GM20431 (cell line): ENCODE measurements around the gene DPM2.

ENCODE experiments used
- in situ Hi-C: fragments of 300-500 bp; cut with MseI, MboI; formaldehyde crosslinking; loops from one replicate; pipeline ENCODE4 v1.15.0; 2020; ENCODE audit warnings: low sequenced_read_pairs; ENCODE audit not compliant: unreplicated experiment

The DPM2 gene

DNA sequence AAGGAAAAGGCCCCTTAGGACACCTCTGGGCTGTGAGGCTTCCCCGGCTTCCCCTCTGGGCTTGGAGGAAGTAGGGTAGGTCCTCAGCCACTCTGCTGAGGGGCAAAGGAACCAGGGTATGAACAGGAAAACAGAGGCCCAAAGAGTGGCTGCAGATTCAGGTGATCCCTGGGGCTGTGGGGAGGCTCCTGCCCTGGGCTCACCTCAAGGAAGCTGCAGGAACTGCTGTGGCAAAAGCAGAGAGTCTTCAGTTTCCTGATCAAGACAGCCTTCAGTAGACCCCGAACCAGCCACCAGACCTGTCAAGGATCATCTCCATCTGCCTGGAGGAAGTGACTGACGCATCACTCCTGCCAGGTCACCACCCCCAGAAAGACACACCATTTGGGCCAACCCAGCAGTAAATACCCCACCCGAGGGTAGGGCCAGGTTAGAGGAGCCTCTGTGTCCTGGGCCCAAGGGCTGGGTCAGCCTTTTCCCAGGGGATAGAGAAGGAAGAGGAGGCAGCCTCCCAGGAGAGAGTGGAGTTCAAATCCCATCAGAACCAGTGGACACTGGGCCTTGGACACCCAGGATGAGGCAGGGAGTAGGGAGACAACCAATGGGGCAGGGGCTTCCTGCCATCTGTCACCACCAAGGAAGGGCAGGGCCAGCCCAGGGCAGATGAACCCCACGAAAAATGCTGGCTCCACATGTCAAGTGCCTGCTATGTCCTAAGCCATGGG, 32.5 kb downstream of the DPM2 start:
- in situ Hi-C loops: no loop called here

DNA sequence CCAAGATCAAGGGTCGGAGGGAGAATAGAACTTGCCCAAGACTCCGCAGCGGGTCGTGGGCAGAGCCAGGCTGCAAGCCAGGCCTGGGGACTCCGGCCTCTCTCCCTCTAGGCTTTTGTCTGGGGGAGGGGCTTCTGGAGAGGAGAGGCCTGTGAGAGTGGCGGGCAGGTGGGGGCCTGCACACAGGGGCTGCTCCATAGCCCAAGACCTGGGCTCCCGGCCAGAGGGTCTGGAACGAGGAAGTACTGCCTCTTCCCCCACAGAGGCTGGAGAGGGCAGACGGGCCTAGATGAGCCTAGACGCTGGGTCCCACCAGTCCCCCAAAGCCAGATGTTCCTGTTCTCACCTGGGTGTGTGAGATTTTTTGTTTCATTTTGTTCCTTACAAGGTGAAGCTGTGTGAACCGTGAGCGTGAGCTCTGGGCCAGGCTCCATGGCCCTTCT, 33.1 kb downstream of the DPM2 start:
- in situ Hi-C loops: no loop called here

DNA sequence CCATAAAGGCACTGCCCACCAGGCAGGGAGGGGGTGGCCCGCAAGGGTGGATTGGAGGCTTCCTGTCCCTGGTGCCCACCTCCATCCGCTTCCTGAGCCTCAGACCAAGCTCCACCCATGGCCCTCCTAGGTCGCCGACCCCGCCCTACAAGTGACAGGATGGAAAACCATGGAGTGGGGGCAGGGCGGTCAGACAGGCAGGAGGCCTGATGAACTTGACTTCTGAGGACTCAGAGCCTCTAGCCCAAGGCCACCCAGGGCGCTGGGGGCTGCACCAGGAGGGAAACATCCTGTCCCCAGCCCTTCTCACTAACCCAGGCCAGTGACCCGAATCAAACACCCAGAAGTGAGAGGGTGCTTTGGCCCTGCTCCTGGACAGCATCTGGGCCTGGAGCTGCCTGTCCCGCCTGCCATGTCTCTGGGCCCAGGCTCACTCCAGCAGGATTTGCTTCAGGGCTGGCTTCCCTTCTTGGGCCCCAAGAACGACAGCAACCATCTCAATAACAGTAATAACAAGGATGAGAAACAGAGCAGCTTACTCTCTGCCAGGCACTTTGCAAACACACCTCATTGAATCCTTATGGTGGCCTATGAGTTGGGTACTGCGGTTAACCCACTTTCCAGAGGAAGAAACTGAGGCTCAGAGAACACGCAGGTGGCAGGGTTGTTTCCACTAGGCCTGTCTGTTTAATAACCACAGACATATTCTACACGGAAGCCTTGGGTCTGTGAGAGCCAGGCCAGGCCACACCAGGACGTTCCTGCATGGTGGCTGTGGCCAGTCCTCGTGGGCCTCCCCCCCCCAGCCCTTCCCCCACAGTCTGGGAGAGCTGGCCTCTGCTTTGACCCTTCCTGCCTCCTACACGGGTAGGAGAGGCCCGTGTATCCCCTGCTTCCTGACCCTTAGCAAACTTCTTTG, 33.8 kb downstream of the DPM2 start:
- in situ Hi-C loops: no loop called here

DNA sequence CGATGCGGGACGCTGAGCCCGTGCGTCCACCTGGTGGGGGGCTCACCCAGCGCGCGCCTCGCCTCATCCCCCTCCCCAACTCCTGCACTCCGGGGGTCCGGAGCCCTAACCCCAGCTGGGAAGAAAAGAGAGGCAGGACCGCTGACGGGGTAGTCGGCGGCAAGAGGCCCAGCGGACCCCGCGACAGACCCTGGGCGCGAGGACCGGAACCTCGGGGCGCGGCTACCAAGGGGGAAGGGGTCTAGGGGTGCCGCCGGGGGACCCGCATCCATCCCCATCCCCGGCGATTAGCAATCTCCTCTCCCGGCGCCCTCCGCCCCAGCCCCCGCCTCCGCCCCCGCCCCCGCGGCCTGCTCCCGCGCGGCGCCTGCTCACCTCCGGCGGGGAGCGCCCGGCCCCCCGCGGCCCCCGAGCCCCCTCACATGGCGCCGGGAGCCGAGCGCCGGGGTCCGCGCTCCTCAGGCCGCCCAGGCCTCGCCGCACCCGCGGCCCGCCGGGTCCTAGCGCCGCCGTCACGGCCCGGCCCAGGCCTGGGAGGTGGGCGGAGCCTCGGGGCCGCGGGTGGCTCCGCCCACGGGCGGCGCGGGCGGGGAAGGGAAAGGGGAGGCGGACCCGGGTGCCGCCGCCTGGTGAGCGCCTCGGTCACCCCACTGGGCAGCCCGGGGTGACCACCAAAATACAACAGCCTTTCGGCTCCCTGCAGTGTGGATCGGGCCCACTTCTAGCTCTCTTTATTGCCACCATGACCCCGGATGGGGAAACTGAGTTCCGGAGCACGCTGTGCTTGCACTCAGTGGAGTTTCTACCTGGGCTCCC, 38.3 kb downstream of the DPM2 start, which contains the start of gene ST6GALNAC6:
Gene ST6GALNAC6 (minus strand): TSS at position 476 of the 816 bp plus-strand sequence. CDS start 1,622 bp downstream, outside the sequence.
- in situ Hi-C loops: no loop called here

DNA sequence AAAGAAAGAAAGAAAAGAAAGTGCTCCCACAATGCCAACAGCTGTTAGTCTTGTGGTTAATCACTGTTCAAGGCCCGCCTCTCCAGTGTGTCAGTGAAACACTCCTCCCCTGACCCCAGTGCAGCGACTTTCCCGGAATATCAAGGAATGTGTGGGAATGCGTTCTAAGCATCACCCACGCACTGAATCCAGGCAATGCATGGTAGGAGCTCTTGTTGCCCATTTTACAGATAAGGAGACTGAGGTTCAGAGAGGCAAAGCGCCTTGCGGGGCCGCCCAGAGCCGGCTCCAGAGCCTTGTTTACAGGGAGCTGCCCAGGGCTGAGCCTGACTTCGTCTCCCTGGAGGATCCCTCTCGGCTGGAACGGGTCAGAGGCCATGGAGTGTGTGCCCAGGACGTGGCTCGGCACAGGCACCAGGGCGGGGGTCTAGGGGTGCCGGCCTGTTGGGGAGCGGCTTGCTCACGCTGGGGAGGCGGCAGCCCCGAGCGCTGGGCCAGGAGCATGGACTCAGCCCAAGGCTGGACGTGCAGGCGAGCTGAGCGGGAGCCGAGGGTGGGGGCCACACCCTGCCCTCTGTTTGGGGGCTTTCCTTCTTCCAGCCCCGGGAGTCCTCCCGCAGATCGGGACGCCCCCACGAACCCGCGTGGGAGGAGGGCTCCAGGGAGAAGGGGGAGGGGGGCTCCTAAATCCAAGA, 39.1 kb downstream of the DPM2 start:
- in situ Hi-C loops: no loop called here

DNA sequence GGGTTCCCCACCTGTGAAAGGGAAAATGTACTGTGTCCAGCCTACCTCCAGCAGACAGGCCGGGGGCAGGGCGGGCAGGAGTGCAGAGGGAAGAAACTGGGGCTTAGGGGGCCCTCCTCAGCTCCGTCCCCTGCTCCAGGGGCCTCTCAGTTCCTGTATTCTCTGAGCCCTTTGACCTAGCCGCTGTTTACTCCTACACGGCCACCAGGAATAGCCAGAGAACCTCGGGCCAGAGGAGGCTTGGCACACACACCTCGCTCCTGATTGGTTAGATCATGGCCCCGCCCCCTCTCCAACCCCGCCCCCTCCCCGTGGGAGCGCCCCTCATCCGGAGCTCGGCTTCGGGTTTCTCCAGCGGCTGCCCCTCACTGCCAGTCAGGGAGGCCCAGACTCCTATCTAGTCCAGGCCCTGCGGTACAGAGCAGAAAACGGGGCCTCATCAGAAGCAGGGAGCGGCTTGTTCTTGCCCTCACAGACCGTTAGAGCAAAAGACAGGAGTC, 40.4 kb downstream of the DPM2 start:
- in situ Hi-C loops: no loop called here

DNA sequence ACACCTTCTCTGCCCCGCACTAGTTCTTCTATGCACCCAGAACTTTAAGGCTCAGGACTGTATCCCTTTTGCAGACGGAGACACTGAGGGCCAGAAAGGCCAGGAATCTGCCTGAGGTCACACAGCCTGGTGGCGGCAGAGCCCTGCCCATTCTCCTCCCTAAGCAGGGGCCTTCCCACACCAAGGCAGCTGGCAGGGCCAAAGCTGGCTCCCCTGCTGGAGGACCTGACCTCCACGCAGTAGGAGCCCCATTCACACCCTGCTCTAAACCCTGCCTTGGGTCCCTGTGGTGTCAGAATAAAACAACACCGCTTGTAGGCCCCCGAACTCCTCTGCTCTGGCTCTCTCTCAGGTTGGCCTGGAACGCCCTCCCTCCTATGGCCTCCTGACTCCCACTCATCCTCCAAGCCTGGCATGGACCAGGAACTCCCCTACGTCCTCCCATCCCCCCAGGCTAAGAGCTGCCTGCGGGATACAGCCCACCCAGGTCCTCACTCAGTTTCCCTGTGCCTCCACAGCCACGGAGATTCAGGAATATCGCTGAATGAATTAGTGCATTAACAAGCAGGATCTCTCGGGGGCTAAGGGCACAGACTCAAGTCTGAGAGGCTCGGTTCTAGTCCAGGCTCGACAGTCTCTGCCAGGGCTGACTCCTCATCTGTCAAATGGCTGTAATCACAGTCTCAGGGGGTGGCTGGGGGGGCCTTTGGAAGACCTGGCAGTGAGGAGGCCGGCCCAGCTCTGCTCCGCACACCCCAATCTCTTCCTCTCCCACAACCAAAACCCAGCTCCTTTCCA, 41.1 kb downstream of the DPM2 start:
- in situ Hi-C loops: no loop called here

DNA sequence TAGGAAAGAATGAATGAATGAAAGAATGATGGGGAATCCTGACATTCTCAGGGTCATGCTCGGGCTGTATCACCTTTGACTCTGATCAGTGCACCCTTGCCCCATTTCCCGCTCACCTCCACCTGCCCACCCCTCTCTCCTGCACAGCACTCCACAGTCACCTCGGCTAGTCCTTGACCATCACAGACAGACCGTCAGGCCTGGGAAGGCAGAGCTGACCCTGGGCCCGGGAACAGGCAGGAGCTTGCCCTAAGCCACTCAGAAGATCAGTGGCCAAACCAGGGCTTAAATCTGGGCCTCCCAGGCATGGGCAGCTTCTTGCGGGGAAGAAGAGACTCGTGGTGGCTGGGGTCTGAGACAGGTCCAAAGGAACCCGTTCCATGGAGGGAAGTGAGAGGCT, 41.8 kb downstream of the DPM2 start:
- in situ Hi-C loops: no loop called here

DNA sequence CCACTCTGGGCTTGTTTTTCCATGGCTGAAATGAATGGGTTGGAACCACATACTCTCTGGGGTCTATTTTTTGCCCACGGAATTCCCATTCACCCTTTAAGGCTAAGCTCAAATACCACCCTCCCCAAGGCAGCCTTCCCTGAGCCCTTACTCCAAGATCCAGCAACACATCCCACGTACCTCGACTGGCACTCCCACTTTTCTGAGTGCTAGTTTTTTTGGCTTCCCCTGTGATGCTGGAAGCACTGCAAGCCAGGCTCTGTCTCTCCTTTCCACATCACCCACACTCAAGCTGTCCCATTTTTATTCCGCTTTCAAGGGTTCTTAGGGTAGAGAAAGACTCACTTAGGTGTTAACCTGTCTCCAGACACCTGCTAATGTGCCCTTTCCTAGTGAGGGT, 44.3 kb downstream of the DPM2 start:
- in situ Hi-C loops: no loop called here

DNA sequence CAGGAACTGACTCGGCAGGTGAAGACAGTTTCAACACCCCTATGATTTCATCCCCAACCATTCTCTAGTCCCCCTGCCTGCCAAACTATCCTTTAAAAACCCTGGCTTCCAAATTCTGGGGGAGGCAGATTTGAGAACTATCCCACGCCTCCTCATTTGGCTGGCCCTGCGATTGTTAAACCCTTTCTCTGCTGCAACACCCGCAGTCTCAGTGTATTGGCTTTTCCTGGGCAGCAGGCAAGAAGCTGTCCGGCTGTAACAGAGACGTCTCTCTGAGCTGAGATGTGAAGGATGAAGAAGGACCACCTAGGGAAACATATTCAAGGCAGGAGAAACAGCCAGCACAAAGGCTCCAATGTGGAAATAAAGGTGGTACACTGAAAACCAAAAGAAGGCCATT, 44.8 kb downstream of the DPM2 start:
- in situ Hi-C loops: no loop called here

DNA sequence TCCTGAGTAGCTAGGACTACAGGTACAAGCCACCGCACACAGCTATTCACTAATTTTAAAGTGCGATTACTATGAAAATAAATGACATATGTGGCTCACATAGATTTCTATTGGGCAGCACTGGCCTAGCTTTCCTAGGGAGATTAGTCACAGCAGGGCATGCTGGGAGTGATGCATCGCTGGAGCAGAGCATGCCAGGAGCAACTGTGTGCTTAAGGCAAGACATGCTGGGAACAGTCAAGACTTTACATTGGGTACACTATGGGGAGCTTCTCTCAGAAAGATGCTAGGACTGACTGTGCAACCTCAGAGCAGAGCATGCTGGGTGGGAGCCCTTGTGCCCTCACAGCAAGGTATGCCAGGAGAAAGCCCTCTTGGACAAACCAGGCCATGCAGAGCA, 47.6 kb downstream of the DPM2 start:
- in situ Hi-C loops: no loop called here

DNA sequence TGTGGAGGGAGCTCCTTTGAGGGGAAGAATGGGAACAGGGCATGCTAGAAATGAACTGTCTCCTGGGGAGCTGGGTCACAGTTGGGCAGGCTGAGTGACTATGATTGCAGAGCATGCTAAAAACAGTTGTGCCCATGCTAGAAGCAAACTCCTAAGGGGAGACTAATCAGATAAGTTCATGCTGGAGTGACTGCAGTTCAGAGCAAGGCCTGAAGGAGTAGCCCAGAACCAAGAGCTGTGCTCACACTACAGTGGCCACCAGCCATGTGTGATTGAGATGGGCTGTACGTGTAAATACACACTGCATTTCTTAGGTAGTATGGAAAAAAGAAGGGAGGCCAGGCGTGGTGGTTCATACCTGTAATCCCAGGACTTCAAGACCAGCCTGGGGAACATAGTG, 49.9 kb downstream of the DPM2 start:
- in situ Hi-C loops: no loop called here

DNA sequence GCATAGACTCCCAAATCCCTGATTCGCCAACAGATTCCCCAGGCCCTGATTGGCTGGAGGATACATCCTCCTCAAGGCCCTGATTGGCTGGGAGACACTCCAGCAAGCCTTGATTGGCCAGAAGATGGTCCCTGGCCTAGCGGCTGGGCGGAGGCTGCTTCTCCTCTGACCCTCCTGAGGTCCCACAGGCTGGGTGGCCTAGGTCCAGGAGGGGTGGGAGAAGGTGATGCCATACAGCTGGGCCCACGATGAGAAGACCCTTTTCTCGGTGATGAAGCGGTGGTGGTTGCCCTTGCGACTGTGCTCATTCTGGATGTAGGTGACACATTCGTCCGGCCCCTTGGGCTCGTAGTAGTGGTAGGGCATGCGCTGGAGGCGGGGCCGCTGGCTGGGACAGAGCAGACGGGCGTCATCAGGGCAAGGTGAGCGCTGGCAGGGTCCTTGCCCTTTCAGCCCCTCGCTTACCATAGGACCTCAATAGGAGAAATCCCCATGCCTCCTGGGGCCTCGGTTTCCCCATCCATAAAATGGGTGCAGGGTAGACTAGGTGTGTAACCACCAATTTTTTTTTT, 51.2 kb downstream of the DPM2 start:
- in situ Hi-C loops: no loop called here

DNA sequence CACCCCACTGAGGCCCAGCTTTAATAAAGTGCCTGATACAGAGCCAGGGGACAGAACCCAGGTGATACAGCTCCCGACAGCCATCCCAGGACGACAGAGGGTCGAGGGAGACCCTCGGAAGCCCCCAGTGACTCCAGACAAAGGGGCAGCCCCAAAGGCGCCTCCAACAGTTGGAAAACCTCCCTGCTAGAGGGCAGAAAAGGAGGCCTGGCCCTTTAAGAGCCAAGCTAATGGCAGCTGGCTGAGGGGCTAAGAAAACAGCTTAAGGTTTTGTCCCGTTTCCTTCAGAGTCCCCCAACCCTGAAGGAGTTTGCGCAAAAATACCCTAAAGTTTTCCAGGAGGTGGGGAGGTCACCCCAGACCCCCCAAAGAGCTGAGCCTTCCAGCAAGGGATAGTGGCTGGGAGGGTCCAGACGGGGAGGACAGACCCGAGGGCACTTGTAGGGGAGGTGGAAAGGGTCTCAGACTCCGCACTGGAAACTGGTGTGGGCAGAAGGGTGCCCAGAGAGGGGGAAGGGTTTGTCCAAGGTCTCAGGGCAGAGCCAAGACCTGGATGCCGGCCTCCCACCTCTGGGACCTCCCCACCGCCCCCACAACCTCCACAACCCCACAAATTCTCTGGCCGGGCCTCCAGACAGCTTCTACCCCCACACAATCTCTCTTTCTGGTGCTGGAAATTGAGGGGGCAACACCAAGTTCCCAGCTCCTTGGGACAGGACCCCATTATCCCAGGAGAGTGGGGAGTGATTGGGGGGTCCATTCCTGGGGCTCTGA, 52.0 kb downstream of the DPM2 start:
- in situ Hi-C loops: no loop called here
